K562 (cell line): ENCODE results near the gene CEACAM7. TPM values are rescaled to one million over a fixed set of nuclear protein-coding genes. Genes with fewer than 3 reads are reported as not detected.

Experiments used
- ATAC-seq: fragments of 200-7000 bp; cut with Tn5 transposase; 3 replicates; pipeline ENCODE4 v1.9.1; 2020; ENCODE audit warnings: moderate library complexity
- BruUV-seq: library from RNA; stranded (reverse); fragments of 400-500 nt; replicated peaks from 2 replicates; lab custom pipeline; 2021; lab: Mats Ljungman, UMichigan
- CTCF ChIA-PET: fragments of 300-600 bp; formaldehyde crosslinking; extraction: SDS; loops from one replicate; lab custom pipeline; 2021; ENCODE audit warnings: low intra/inter-chr PET ratio; lab: Yijun Ruan, JAX
- POLR2A ChIA-PET: fragments of 300-600, 350-650 bp; sonication (Branson Sonifier 250); formaldehyde crosslinking; extraction: SDS; loops from one replicate; lab custom pipeline; 2021; ENCODE audit warnings: antibody characterized with exemption, inconsistent platforms; lab: Yijun Ruan, JAX
- DNase-seq, 4 experiments: peaks; one replicate each; pipeline versions ENCODE4 v3.0.0 to v3.0.0-alpha.2; 2011 to 2018; ENCODE audit warnings: low spot score in 3 of 4, mixed read lengths in 3 of 4; ENCODE audit errors: extremely low read depth in 1 of 4
- FAIRE-seq: peaks from 2 replicates; lab custom pipeline; 2011; peaks lifted over from hg19 to GRCh38; lab: Jason Lieb, UNC
- H2AFZ ChIP-seq: 2 replicates; pipeline ENCODE4 v1.6.0; 2011; ENCODE audit warnings: low read depth, low read length, control low read depth, inconsistent platforms
- H3K27ac ChIP-seq: fragments of 200-600 bp; 3 replicates; pipeline ENCODE4 v1.8.0; 2011; ENCODE audit warnings: low read depth, mild to moderate bottlenecking, control low read depth, inconsistent platforms, low read length, moderate library complexity, mixed read lengths; ENCODE audit errors: extremely low read depth
- H3K27me3 ChIP-seq, 2 experiments: fragments of 300-600 bp in 1 of 2; 2 replicates in 1 of 2; 3 replicates in 1 of 2; pipeline versions ENCODE4 v1.6.0 to v1.8.0; 2011; ENCODE audit warnings: inconsistent platforms in 2 of 2, low read length in 2 of 2, mild to moderate bottlenecking in 1 of 2, mixed read lengths in 1 of 2, moderate library complexity in 1 of 2; ENCODE audit not compliant: control insufficient read depth in 2 of 2, insufficient read depth in 2 of 2
- H3K36me3 ChIP-seq: fragments of 300-600 bp; 3 replicates; pipeline ENCODE4 v1.8.0; 2011; ENCODE audit warnings: mild to moderate bottlenecking, low read length, inconsistent platforms; ENCODE audit not compliant: control insufficient read depth, insufficient read depth
- H3K4me1 ChIP-seq, 2 experiments: fragments of 200-600 bp in 1 of 2; replicated peaks in 1 of 2; 2 replicates in 1 of 2; 3 replicates in 1 of 2; pipeline versions ENCODE4 v1.5.1 to v1.8.0; 2011; ENCODE audit warnings: inconsistent platforms in 2 of 2, low read length in 2 of 2, mild to moderate bottlenecking in 1 of 2, mixed read lengths in 1 of 2, moderate library complexity in 1 of 2; ENCODE audit not compliant: control insufficient read depth in 2 of 2, insufficient read depth in 2 of 2
- H3K4me2 ChIP-seq: 2 replicates; pipeline ENCODE4 v1.6.1; 2011; ENCODE audit warnings: low read length, control low read depth, inconsistent platforms, mixed read lengths; ENCODE audit not compliant: insufficient read depth
- H3K4me3 ChIP-seq: fragments of 200-600 bp; sonication (generic), shearing (Covaris generic); 2 replicates; pipeline ENCODE4 v1.5.1; 2016; ENCODE audit warnings: control low read depth, inconsistent platforms
- H3K79me2 ChIP-seq: fragments of 200-600 bp; 3 replicates; pipeline ENCODE4 v1.8.0; 2011; ENCODE audit warnings: low read length, inconsistent platforms; ENCODE audit not compliant: control insufficient read depth, insufficient read depth
- H3K9ac ChIP-seq, 2 experiments: 2 replicates each; pipeline versions ENCODE4 v1.6.0 to v1.6.1; 2011; ENCODE audit warnings: low read depth in 2 of 2, low read length in 2 of 2, control low read depth in 1 of 2, inconsistent platforms in 1 of 2, mild to moderate bottlenecking in 1 of 2, mixed read lengths in 1 of 2; ENCODE audit not compliant: insufficient read depth in 1 of 2
- H3K9me1 ChIP-seq: one replicate; pipeline ENCODE4 v1.6.0; 2011; ENCODE audit warnings: inconsistent platforms, mild to moderate bottlenecking, low read length, moderate library complexity; ENCODE audit not compliant: control insufficient read depth, insufficient read depth
- H3K9me3 ChIP-seq: replicated peaks from 2 replicates; pipeline ENCODE4 v1.5.1; 2011; ENCODE audit warnings: low read depth, low read length, inconsistent platforms; ENCODE audit not compliant: control insufficient read depth, insufficient read depth
- H4K20me1 ChIP-seq: replicated peaks from 2 replicates; pipeline ENCODE4 v1.6.1; 2011; ENCODE audit warnings: low read length, inconsistent platforms, mixed read lengths; ENCODE audit not compliant: control insufficient read depth, insufficient read depth
- CBFB ChIP-seq: sonication (generic); formaldehyde crosslinking; IDR thresholded peaks from 2 replicates; pipeline ENCODE4 v1.4.0; 2020; ENCODE audit warnings: mild to moderate bottlenecking, missing genetic modification reagents
- COPS2 ChIP-seq: fragments of 450-650 bp; conservative IDR thresholded peaks from 2 replicates; pipeline ENCODE4 v1.6.1; 2016; ENCODE audit warnings: mild to moderate bottlenecking, moderate library complexity
- E2F1 ChIP-seq: sonication (generic); formaldehyde crosslinking; IDR thresholded peaks from 2 replicates; pipeline ENCODE4 v1.8.1; 2023; ENCODE audit warnings: mild to moderate bottlenecking, missing genetic modification reagents, moderate library complexity
- ETV6 ChIP-seq, 3 experiments: fragments of 150-350 bp in 1 of 3; sonication (generic) in 1 of 3; formaldehyde crosslinking in 1 of 3; IDR thresholded peaks; 2 replicates each; pipeline versions ENCODE4 v1.6.1 to v1.8.0; 2014 to 2022; ENCODE audit warnings: borderline replicate concordance in 2 of 3, low read depth in 2 of 3, antibody characterized with exemption in 1 of 3, low read length in 1 of 3, mild to moderate bottlenecking in 1 of 3, missing genetic modification reagents in 1 of 3
- HDAC2 ChIP-seq: fragments of 450-650 bp; IDR thresholded peaks from 2 replicates; pipeline ENCODE4 v1.6.1; 2016; ENCODE audit warnings: mild to moderate bottlenecking
- SMAD3 ChIP-seq: fragments of 450-650 bp; formaldehyde crosslinking; conservative IDR thresholded peaks from 2 replicates; pipeline ENCODE4 v1.4.0; 2020; ENCODE audit warnings: mild to moderate bottlenecking
- SMARCB1 ChIP-seq: IDR thresholded peaks from 2 replicates; pipeline ENCODE4 v1.6.1; 2011; ENCODE audit warnings: improper control_type of control experiment, low read depth; ENCODE audit not compliant: insufficient read length
- TCF7L2 ChIP-seq: fragments of 150-350 bp; IDR thresholded peaks from 2 replicates; pipeline ENCODE4 v1.6.1; 2016; ENCODE audit warnings: low read depth, mild to moderate bottlenecking, low read length, moderate library complexity
- ZC3H8 ChIP-seq: fragments of 450-650 bp; IDR thresholded peaks from 2 replicates; pipeline ENCODE4 v1.6.1; 2017
- WGBS: fragments of 100-300 bp; shearing (Covaris generic); methylation state at CpG from one replicate; pipeline ENCODE4 v1.1.6; 2016; ENCODE audit warnings: low coverage, mixed read lengths; ENCODE audit not compliant: insufficient coverage; ENCODE audit errors: missing lambda C conversion rate; 5-methylcytosine and 5-hydroxymethylcytosine counted together
- in situ Hi-C: fragments of 300-500 bp; cut with MboI; formaldehyde crosslinking; loops from 4 replicates; pipeline ENCODE4 v1.15.0; 2018; ENCODE audit warnings: inconsistent platforms, mixed read lengths
- intact Hi-C: fragments of 100-400 bp; cut with micrococcal nuclease; formaldehyde crosslinking; loops from 2 replicates; pipeline ENCODE4 v1.14.2; 2022
- polyA plus RNA-seq, 8 experiments: library from polyadenylated mRNA; depleted of rRNA in 4 of 8; stranded (reverse) in 5 of 8; unstranded in 3 of 8; fragments of >200 nt; fragmentation: Nextera tagmentation in 2 of 8; fragmentation: Illumina TruSeq in 1 of 8; extraction: Ambion mirVana in 2 of 8; extraction: Trizol in 1 of 8; gene quantifications; 2 replicates each; pipeline versions ENCODE4 v1.2.1 to v1.2.3, GENCODE V29; 2011 to 2014; ENCODE audit warnings: inconsistent platforms in 1 of 8, missing spikeins in 1 of 8
- total RNA-seq, 7 experiments: library from RNA; depleted of rRNA in 6 of 7; stranded (reverse); fragments of >200 nt in 6 of 7; fragmentation: Illumina TruSeq in 2 of 7; extraction: Trizol in 2 of 7; gene quantifications; 2 replicates each; pipeline versions ENCODE4 v1.2.1 to v1.2.3, GENCODE V29; 2011 to 2021; ENCODE audit warnings: low replicate concordance in 1 of 7

CEACAM7 gene
- total and polyA plus RNA-seq, 9 of the 15 experiments (the other 6 are each of a cell fraction or from before 2014, with no cell fraction given) = not detected

DNA sequence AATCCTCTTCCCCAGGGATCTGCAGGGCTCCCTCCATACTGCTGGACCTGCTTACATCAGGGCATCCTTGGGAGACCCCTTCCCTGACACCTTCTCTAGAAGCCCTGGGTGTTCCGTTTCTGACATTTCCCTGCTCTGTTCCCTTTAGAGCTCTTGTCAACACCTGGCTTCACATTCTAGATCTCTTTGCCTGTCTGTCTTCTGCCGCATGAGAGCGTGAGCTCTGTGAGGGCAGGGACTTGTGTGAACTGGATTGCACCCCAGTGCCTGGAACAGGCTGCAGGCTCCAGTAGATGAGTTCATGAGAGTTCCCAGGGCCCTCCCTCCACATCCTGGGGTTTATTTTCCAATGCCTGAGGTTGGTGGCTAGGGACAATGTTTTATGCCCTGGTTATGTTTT lies 651 bp downstream of the CEACAM7 start:
- FAIRE-seq (no peak), ATAC-seq (no peak)

More for the DNA sequence above, 651 bp downstream of the CEACAM7 start:
- ChIA-PET CTCF (no interaction called here), POLR2A (no interaction called here)
- no peak for DNase-seq
- Histone ChIP-seq H3K4me2 (no peak overlapping the region), H3K79me2 (no peaks in the 10 kb centered on the region), H2AFZ (no peak overlapping the region), H3K9me1 (no peaks in the 10 kb centered on the region), H3K4me3 (no peak overlapping the region), H3K4me1 (no peaks in the 10 kb centered on the region; a peak in 1 of 5 replicates), H3K9ac (no peak overlapping the region), H3K9me3 (no peaks in the 10 kb centered on the region), H3K36me3 (no peaks in the 10 kb centered on the region), H3K27ac (no peak overlapping the region), H3K27me3 (peaks cover 0 to 11% of the 10 kb centered on the region in 2 experiments; a peak in 2 of 5 replicates), H4K20me1 (no peaks in the 10 kb centered on the region)
- intact Hi-C loops (no loop called here), in situ Hi-C loops (no loop called here)
- BruUV-seq = no TSS peak
- no peak for TF ChIP-seq CBFB (CRISPR knock-in tag)
- no peak for TF ChIP-seq SMARCB1
- no peak for TF ChIP-seq E2F1 (CRISPR knock-in tag)
- no peak for TF ChIP-seq ETV6 (IDR thresholded peaks at IDR 0.05; ENCODE audit: borderline replicate concordance in 1 of 2, low read depth in 2 of 2, low read length in 1 of 2)
- no peak for TF ChIP-seq ETV6 (CRISPR knock-in tag; IDR thresholded peaks at IDR 0.05; ENCODE audit: borderline replicate concordance)
- no peak for TF ChIP-seq TCF7L2
- TF ChIP-seq ZC3H8 = no peak
- TF ChIP-seq HDAC2 = no peak
- no peak for TF ChIP-seq SMAD3 (CRISPR knock-in tag)
- TF ChIP-seq COPS2 = no peak
- WGBS = 0% methylated on average over 3 of the region's 3 CpGs
